Liver (tissue), 9 donors: ENCODE measurements around the gene DBT. TPM values are rescaled to one million over a fixed set of nuclear protein-coding genes. Genes with fewer than 3 reads are reported as not detected.
"Not testable (repeated sequence)": the region's sequence is repeated elsewhere in the genome, so short reads cannot be mapped to it uniquely, and the experiment has no call there.

Source experiments
- DNase-seq: peaks from one replicate; pipeline ENCODE4 v3.0.0-alpha.2; 2017; ENCODE audit warnings: low spot score
- H3K27ac ChIP-seq, 2 donors: one replicate each; pipeline ENCODE4 v1.7.0; 2013; ENCODE audit warnings: inconsistent platforms in 2 of 2, low read length in 2 of 2, control low read depth in 1 of 2, low read depth in 1 of 2, mild to moderate bottlenecking in 1 of 2
- H3K27me3 ChIP-seq, 4 donors: one replicate each; pipeline versions ENCODE4 v1.6.1 to v1.7.0; 2013; ENCODE audit warnings: low read length in 3 of 4, inconsistent platforms in 1 of 4, mild to moderate bottlenecking in 1 of 4, moderate library complexity in 1 of 4; ENCODE audit not compliant: control insufficient read depth in 4 of 4, insufficient read depth in 4 of 4
- H3K36me3 ChIP-seq, 4 donors: one replicate each; pipeline versions ENCODE4 v1.6.1 to v1.7.0; 2013; ENCODE audit warnings: low read length in 3 of 4, mild to moderate bottlenecking in 3 of 4, low read depth in 1 of 4, moderate library complexity in 1 of 4; ENCODE audit not compliant: control insufficient read depth in 4 of 4, insufficient read depth in 3 of 4
- H3K4me1 ChIP-seq, 4 donors: one replicate each; pipeline versions ENCODE4 v1.6.1 to v1.7.0; 2013; ENCODE audit warnings: low read length in 3 of 4, mild to moderate bottlenecking in 3 of 4, moderate library complexity in 1 of 4; ENCODE audit not compliant: control insufficient read depth in 4 of 4, insufficient read depth in 4 of 4
- H3K4me3 ChIP-seq, 3 donors: one replicate each; pipeline versions ENCODE4 v1.6.1 to v1.7.0; 2013; ENCODE audit warnings: low read length in 3 of 3, control low read depth in 1 of 3, low read depth in 1 of 3, mild to moderate bottlenecking in 1 of 3
- H3K9ac ChIP-seq, 2 donors: one replicate each; pipeline ENCODE4 v1.7.0; 2013; ENCODE audit warnings: low read length in 2 of 2, mild to moderate bottlenecking in 2 of 2, moderate library complexity in 2 of 2, control low read depth in 1 of 2, low read depth in 1 of 2
- H3K9me3 ChIP-seq, 4 donors: one replicate each; pipeline versions ENCODE4 v1.6.1 to v1.7.0; 2013; ENCODE audit warnings: low read length in 3 of 4; ENCODE audit not compliant: control insufficient read depth in 4 of 4
- ATF3 ChIP-seq: IDR thresholded peaks from 2 replicates; pipeline ENCODE4 v1.6.1; 2016; ENCODE audit warnings: antibody characterized with exemption
- EGR1 ChIP-seq, 2 donors: IDR thresholded peaks; 2 replicates each; pipeline ENCODE4 v1.6.1; 2016 to 2018; ENCODE audit warnings: antibody characterized with exemption in 2 of 2, low read depth in 2 of 2
- FOXA1 ChIP-seq: IDR thresholded peaks from 2 replicates; pipeline ENCODE4 v1.6.1; 2016; ENCODE audit warnings: antibody characterized with exemption
- GABPA ChIP-seq, 2 donors: IDR thresholded peaks in 1 of 2; conservative IDR thresholded peaks in 1 of 2; 2 replicates each; pipeline ENCODE4 v1.6.1; 2016; ENCODE audit warnings: antibody characterized with exemption in 2 of 2, mild to moderate bottlenecking in 1 of 2, moderate library complexity in 1 of 2
- HNF4A ChIP-seq, 2 donors: conservative IDR thresholded peaks; 2 replicates each; pipeline ENCODE4 v1.6.1; 2016; ENCODE audit warnings: antibody characterized with exemption in 2 of 2, mild to moderate bottlenecking in 2 of 2
- MAX ChIP-seq: IDR thresholded peaks from 2 replicates; pipeline ENCODE4 v1.6.1; 2016; ENCODE audit warnings: antibody characterized with exemption
- NR2F2 ChIP-seq: IDR thresholded peaks from 2 replicates; pipeline ENCODE4 v1.6.1; 2016; ENCODE audit warnings: antibody characterized with exemption
- RAD21 ChIP-seq, 2 donors: IDR thresholded peaks; 2 replicates each; pipeline ENCODE4 v1.6.1; 2016; ENCODE audit warnings: antibody characterized with exemption in 2 of 2, mild to moderate bottlenecking in 2 of 2
- REST ChIP-seq: IDR thresholded peaks from 2 replicates; pipeline ENCODE4 v1.6.1; 2016; ENCODE audit warnings: antibody characterized with exemption, mild to moderate bottlenecking
- RXRA ChIP-seq, 2 donors: IDR thresholded peaks; 2 replicates each; pipeline ENCODE4 v1.6.1; 2017 to 2018; ENCODE audit warnings: antibody characterized with exemption in 2 of 2, mild to moderate bottlenecking in 1 of 2
- SP1 ChIP-seq: IDR thresholded peaks from 2 replicates; pipeline ENCODE4 v1.6.1; 2018; ENCODE audit warnings: antibody characterized with exemption, mild to moderate bottlenecking
- TAF1 ChIP-seq: conservative IDR thresholded peaks from 2 replicates; pipeline ENCODE4 v1.6.1; 2016; ENCODE audit warnings: antibody characterized with exemption, mild to moderate bottlenecking
- ZBTB33 ChIP-seq: IDR thresholded peaks from 2 replicates; pipeline ENCODE4 v1.6.1; 2016; ENCODE audit warnings: antibody characterized with exemption
- WGBS: extraction: QIAGEN DNeasy Blood & Tissue Kit; methylation state at CpG from one replicate; pipeline ENCODE4 v1.1.7; 2013; 5-methylcytosine and 5-hydroxymethylcytosine counted together
- polyA plus RNA-seq, 2 donors: library from polyadenylated mRNA; stranded (reverse) in 1 of 2; unstranded in 1 of 2; fragments of 200-250 nt in 1 of 2; fragments of >200 nt in 1 of 2; fragmentation: Nextera tagmentation in 1 of 2; extraction: Ambion mirVana in 1 of 2; gene quantifications; one replicate each; pipeline versions ENCODE4 v1.2.1 to v1.2.3, GENCODE V29; 2013 to 2015
- total RNA-seq, 2 donors: library from RNA; depleted of rRNA; stranded (reverse); fragments of >200 nt; gene quantifications; one replicate each; pipeline ENCODE4 v1.2.3, GENCODE V29; 2014
- donor health status: healthy.
- donor health status: healthy.
- donor health status: healthy.
- donor health status: healthy.
- donor health status: healthy.

The DBT gene
- total and polyA plus RNA-seq, 4 donors = 7.7 to 10.7 (median 9.1) TPM

- DNase-seq = not testable (repeated sequence)
Observed at GRCh38 chr1:100256273-100256672, 6.6 kb upstream of the DBT start.

GRCh38 chr1:100253552-100253951 lies 3.9 kb upstream of the DBT start:
- Histone ChIP-seq H3K4me1 (peaks cover 3 to 12% (median 7%) of the 10 kb centered on the region in 4 donors), H3K9me3 (no peaks in the 10 kb centered on the region), H3K36me3 (no peaks in the 10 kb centered on the region), H3K27ac (no peak overlapping the region), H3K4me3 (no peak overlapping the region), H3K27me3 (no peaks in the 10 kb centered on the region), H3K9ac (no peak overlapping the region)
- TF ChIP-seq ATF3 (no peak), ZBTB33 (no peak), HNF4A (conservative IDR thresholded peaks at IDR 0.05) (no peak), SP1 (no peak), FOXA1 (no peak), MAX (no peak), RXRA (IDR thresholded peaks at IDR 0.05) (no peak)
- 67% methylated on average over 10 of the region's 10 CpGs for WGBS
- DNase-seq = no peak

More at GRCh38 chr1:100256273-100256672, 6.6 kb upstream of the DBT start:
- 87% methylated on average over 5 of the region's 5 CpGs for WGBS
- not testable (repeated sequence) for H3K4me1 ChIP-seq, H3K9ac ChIP-seq, H3K27me3 ChIP-seq, H3K4me3 ChIP-seq, H3K9me3 ChIP-seq, H3K36me3 ChIP-seq, H3K27ac ChIP-seq

GRCh38 chr1:100252901-100253300 lies 3.3 kb upstream of the DBT start:
- no peaks in the 10 kb centered on the region for H3K27me3 ChIP-seq
- no peak for DNase-seq
- no peak overlapping the region for H3K9ac ChIP-seq
- peaks cover 4 to 17% (median 10%) of the 10 kb centered on the region in 4 donors for H3K4me1 ChIP-seq
- WGBS = 77% methylated on average over 4 of the region's 4 CpGs
- H3K27ac ChIP-seq = no peak overlapping the region
- H3K9me3 ChIP-seq = no peaks in the 10 kb centered on the region
- H3K36me3 ChIP-seq = no peaks in the 10 kb centered on the region
- no peak for TF ChIP-seq ATF3
- no peak for TF ChIP-seq NR2F2
- no peak for TF ChIP-seq ZBTB33
- no peak for TF ChIP-seq FOXA1
- no peak for TF ChIP-seq REST
- no peak for TF ChIP-seq GABPA (IDR thresholded peaks at IDR 0.05 in 1 of 2, conservative IDR thresholded peaks at IDR 0.05 in 1 of 2)
- TF ChIP-seq TAF1 = no peak
- no peak for TF ChIP-seq RXRA (IDR thresholded peaks at IDR 0.05)
- no peak for TF ChIP-seq EGR1 (IDR thresholded peaks at IDR 0.05; ENCODE audit: low read depth in 2 of 2)
- TF ChIP-seq RAD21 (IDR thresholded peaks at IDR 0.05) = no peak
- H3K4me3 ChIP-seq = no peak overlapping the region
